GM21360 (cell line): ENCODE data around the gene WASF2.
"Not testable (repeated sequence)": the region's sequence is repeated elsewhere in the genome, so short reads cannot be mapped to it uniquely, and the experiment has no call there.

Source experiments
- ATAC-seq: cut with Tn5 transposase; IDR thresholded peaks from one replicate; pipeline ENCODE4 v1.9.1; 2021; ENCODE audit warnings: mild to moderate bottlenecking, moderate library complexity; ENCODE audit not compliant: unreplicated experiment

WASF2 gene, protein sequence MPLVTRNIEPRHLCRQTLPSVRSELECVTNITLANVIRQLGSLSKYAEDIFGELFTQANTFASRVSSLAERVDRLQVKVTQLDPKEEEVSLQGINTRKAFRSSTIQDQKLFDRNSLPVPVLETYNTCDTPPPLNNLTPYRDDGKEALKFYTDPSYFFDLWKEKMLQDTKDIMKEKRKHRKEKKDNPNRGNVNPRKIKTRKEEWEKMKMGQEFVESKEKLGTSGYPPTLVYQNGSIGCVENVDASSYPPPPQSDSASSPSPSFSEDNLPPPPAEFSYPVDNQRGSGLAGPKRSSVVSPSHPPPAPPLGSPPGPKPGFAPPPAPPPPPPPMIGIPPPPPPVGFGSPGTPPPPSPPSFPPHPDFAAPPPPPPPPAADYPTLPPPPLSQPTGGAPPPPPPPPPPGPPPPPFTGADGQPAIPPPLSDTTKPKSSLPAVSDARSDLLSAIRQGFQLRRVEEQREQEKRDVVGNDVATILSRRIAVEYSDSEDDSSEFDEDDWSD

DNA sequence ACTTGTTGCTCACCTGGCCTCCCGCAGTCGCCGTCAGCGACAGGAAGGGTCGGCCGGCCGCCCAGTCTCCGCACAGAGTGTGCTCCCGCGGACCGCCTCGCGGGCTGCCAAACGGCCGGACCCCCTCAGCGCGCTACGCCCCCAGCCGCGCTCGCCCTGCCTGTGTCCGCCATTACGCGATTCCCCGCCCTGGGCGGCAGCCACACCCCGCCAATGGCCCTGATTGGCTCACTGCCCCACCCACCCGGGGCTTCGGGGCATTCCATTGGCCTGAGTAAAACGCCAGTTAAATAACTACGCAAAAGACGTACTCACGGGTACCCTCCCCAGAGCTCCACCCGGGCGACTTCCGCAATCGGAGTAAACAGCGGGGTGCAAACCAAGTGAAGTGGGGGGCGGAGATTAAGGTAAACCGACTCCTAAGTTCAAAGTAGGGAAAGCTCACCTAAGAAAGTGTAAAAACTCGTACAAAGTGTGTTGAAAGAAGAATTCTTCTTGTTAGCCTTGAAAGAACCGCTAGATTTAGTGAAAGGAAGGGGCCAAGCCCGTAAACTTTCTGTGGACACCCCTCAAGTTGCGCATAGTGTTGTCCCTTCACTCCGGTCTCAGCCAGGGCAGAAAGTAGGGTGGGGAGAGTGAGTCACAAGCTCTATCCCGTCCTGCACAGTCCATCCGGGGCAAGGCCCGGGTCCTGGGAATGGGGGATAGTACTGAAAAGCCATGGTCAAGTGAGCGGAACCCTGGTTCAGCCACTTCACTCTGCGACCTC, at the start of gene WASF2:
TSS of gene WASF2 (minus strand) at position 195 of the 769 bp plus-strand sequence. CDS start 61,277 bp downstream, outside the sequence.
- ATAC-seq = peak; percentile 67

GRCh38 chr1:27538793-27539192, 48.8 kb upstream of the WASF2 start:
- ATAC-seq = no peak

GRCh38 chr1:27538305-27538676, 48.3 kb upstream of the WASF2 start:
- ATAC-seq = not testable (repeated sequence)

DNA sequence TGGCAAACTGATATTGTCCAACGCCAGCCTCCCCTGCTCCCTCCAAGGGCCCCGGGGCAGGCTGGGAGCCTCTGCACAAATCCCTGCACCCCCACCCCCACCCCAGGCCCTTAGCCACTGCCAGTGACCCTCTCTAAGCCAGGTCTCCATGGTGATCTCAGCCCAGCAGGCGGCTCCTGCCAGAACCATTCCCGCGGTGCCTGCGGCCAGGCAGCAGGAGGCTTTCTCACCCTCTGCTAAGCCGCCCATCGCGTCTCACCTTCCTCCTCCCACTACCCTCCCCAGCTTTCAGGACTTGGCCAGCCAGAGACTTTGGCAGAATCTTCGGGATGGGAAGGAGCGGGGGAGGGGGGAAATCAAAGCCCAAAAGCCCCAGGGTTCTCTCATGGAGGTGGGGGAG, 46.8 kb upstream of the WASF2 start:
- no peak for ATAC-seq

GRCh38 chr1:27536010-27536757, 46.2 kb upstream of the WASF2 start:
- no peak for ATAC-seq

DNA sequence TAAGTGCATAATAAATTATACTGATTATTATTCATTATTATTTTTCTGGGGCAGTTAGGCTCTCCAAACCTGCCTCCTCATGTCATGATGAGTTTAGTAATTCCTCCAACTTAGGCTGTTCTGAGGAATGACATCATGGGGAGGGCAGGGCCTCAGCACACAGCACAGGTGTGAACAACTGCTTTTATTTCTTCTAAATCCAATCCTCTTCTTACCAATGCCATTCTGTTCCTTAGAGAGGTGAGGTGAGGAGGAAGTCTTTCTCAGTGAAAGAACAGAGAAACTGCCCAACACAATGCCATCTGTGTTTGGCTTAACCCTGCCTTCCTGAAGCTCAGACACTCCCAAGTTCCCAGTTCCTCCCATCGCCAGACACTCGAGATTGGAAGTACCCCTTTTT, 45.4 kb upstream of the WASF2 start:
- no peak for ATAC-seq

GRCh38 chr1:27531959-27532685, 42.2 kb upstream of the WASF2 start:
- no peak for ATAC-seq

GRCh38 chr1:27530192-27530591, 40.2 kb upstream of the WASF2 start:
- ATAC-seq = no peak

- ATAC-seq = no peak
Measured at GRCh38 chr1:27529704-27530018, 39.7 kb upstream of the WASF2 start.

DNA sequence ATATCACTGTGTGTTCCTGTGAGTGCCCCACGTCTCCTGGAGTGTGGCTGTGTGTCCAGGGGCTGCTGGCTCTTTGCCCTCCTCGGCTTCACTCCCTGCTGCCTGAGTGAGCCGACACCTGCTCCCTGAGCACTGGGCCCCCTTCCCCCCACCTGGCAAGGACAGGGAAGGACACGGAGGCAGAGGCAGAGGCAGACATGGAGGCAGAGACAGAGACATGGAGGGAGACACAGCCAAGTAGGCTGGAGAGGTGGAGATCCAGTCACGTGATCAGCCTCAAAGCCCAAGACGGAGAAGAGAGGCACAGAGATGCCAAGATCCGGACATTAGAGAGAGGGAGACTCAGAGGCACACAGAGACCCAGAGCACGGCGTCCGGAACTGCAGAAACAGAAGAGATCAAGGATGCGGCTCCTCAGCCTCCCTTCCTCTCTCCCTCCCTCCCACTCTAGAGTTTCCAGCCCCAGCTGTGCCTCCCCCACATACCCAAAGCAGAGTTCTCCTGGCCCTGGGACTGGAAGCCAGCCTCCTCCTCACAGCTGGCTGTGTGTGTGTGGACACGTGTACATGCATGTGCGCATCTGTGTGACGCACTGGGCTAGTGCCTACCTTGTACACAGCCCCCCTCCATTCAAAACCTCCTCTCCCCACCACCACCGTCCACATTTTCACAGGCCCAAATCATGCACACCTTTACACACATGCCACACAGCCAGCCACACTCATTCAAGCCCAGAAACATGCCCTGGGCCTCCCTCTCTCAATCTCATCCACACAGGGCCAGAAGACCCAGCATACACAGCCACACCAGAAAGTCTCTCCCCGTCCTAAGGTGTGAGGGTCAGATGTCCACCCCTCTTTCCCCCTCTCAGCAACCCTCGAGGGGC, 39.1 kb upstream of the WASF2 start:
- ATAC-seq = no peak

- no peak for ATAC-seq
Measured at GRCh38 chr1:27527890-27528817, 38.2 kb upstream of the WASF2 start.

- no peak for ATAC-seq
Measured at GRCh38 chr1:27527223-27527889, 37.4 kb upstream of the WASF2 start.

- no peak for ATAC-seq
Measured at GRCh38 chr1:27526569-27527222, 36.7 kb upstream of the WASF2 start.

DNA sequence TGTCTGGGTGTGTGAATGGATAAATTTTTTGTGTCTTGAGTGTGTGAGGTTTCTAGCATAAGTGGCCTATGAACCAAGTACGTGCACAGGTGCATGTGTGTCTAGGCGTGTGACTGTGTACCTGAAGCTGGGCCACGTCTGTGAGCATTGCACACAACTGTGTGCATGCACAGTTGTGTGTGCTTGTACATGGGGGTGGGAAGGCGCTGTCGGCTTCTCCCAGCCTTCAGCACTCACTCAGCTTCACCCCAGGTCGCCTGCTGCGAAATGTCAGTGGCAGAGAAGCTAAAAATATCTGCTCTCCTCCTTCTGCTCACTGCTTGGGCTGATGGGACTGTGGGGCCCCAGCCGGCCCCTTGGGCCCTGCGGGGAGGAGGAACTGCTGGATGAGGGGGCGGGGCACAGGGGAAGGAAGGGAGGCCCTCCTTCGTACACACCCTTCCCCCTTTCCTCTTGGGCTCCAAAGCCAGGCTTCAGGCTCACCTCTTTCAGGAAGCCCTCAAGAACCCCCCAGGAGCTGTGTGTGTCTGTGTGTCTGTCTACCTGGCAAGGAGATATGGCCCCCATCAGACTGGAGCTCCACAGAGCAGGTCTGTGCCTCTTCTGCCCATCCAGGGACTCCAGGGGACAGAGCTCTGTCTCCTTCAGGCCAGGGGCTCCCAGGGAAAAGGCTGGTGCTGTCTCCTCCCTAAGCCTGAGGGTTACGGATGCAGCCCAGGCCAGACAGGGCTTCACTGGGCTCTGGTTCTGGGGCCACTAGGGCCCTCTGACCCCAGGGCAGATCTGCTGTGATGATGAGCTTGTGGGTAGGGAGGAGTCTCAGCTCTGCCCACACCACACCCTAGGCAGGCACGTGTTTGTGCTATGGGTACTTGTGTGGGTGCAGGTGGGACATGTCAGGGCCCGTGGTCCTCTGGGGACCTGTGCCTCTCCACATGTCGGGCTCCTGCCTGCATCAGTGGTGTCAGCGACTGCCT, 35.6 kb upstream of the WASF2 start:
- no peak for ATAC-seq

GRCh38 chr1:27523337-27524020, 33.5 kb upstream of the WASF2 start:
- no peak for ATAC-seq
